ENCODE measurements around the gene PSMG3.

The PSMG3 gene

GRCh38 chr7:1578513-1578912 is 8.7 kb upstream of the PSMG3 start:
- no peak for DNase-seq

- DNase-seq, result no peak
Measured at GRCh38 chr7:1576521-1577253, 6.9 kb upstream of the PSMG3 start.

GRCh38 chr7:1575809-1576208 is 6.0 kb upstream of the PSMG3 start:
- DNase-seq, result no peak

DNA sequence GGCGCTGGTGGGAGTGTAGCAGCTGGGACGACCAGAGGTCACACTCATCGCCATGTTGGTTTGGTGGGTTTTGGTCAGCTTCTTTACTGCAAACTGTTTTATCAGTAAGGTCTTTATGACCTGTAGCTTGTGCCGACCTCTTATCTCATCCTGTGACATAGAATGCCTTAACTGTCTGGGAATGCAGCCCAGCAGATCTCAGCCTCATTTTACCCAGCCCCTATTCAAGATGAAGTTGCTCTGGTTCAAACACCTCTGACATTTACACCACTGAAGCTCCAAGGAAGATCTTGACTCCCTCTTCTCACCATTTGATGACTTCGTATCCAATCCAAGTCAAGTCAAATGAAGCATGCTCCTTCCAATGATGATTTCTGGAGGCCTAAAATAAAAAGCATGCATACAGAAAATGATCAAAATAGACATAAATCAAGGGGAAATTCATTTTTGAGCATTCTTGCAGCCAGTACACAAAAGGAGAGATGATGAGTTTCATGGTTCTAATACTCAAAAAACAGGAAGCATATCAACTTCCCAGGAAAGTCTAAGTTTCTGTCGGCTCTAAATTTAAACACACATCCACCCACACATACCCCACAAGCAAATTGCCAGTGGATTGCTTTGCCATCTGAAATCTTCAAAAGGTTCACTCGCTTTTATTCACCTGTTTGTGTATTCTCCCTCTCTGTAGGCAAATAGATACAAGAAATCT is 2.4 kb upstream of the PSMG3 start:
- DNase-seq, result no peak

DNA sequence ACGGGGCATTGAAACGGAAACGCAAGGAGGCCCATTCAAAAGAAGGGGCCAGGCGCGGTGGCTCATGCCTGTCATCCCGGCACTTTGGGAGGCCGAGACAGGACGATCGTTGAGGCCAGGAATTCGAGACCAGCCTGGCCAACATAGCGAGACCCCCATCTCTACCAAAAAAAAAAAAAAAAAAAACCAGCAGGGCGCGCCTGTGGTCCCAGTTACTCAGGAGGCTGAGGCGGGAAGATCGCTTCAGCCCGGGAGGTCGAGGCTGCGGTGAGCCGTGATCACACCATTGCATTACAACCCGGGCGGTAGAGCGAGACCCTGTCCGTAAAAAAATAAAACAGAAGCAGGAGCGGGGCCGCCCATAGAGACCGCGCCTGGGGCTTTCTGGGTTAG is 396 bp downstream of the PSMG3 start:
- DNase-seq, result no peak

GRCh38 chr7:1569016-1569415 is 816 bp downstream of the PSMG3 start:
- no peak for DNase-seq

DNA sequence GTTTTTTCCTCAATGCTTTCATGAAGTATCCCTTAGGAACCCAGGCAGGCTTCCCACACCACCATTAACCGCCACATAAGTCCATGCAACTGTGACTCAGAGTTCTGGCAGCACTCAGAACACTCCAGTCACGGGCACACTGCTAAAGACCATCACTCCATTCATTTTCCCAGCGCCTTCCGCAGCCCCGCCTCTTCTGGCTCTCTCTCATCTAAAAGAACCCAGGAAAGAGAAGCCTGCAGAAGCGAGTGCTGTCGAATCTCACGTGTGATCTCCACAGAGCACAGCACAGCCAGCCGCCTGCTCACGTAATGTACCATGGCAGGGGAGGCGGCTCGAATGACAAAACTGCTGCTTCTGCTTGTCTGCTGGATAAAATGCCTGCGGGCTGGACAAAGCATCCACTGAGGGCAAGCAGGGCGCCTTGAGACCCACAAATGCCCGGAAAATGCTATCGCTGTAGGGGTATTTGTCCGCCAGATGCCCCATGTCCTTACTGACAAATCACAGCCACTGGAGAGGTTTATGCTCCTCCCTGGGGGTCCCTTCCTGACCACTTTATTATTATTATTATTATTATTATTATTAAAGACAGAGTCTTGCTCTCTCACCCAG is 1.8 kb downstream of the PSMG3 start:
- DNase-seq, result no peak

DNA sequence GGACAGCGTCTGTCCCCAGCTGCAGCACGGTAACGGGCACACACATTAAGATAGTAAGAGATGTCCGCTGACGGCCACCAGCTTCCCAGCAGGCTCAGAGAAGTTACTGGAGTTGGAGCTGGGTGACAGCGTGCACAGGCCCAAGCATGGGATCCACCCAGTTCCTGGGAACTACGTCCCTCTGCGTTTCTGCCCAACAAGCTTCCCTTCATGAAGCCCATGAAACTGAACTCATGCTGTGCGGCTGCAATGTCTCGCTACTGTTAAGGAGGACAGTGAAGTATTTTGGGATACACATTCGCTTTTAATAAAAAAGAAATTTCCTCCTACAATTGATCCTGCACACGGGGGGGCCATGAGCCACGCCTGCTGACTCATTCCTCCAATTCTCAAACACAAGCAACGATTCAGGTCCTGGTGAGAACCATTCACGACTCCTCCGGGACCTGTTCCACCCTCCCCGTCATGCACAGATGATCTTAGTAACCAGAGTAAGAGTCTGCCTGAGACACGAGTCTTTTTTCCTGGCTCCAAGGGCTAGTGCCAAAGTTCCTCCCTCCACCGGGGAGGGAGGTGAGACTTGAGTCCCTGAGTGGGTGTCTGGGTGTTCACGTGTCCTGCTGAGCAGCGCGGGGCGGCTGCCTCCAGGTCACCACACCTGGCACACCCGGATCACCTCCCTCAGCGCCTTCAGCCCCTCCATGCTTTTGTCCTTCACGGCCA is 2.6 kb downstream of the PSMG3 start:
- no peak for DNase-seq

GRCh38 chr7:1566687-1567048 is 3.2 kb downstream of the PSMG3 start:
- DNase-seq, result no peak

- DNase-seq, result no peak
Measured at GRCh38 chr7:1564603-1565022, 5.2 kb downstream of the PSMG3 start.

DNA sequence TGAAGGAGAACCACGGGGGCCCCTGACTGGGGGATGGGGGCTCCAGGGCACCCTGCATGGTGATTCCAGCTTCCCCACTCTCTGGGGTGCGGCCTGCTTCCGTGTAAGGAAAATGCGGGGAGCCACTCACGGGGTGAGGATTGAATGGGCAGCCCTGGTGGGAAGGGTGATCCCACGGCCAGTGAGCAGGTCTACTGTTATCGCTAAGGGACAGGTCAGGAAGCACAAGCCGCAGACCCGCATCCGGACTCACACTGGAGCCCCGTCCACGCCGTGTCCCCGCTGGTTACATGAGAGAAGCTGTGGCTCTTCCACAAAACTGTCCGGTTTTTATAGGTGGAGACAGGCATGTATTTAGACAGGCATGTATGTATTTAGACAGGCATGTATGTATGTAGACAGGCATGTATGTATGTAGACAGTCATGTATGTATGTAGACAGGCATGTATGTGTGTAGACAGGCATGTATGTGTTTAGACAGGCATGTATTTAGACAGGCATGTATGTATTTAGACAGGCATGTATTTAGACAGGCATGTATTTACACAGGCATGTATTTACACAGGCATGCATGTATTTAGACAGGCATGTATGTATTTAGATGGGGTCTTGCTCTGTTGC is 5.7 kb downstream of the PSMG3 start:
- DNase-seq, result no peak

GRCh38 chr7:1562597-1563051 is 7.2 kb downstream of the PSMG3 start:
- no peak for DNase-seq

DNA sequence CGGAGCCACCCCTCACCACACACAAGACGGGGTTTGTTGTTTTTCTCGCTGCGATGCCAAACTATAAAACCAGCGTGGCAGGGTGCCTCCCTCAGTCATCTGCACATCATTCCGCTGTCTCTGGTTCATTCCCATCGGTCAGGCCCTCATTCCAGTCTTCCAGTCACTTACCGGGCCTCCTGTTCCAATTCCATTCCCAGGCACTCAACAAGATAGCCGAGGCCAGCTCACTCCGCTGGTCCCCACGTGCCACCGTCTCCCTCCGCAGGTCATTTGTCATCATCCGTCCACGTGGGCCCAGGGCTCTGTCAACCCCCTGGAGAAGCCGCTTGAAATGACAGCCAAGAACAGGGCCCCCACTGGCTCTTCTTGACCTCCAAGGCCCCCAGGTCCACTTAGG is 7.7 kb downstream of the PSMG3 start:
- DNase-seq, result no peak

DNA sequence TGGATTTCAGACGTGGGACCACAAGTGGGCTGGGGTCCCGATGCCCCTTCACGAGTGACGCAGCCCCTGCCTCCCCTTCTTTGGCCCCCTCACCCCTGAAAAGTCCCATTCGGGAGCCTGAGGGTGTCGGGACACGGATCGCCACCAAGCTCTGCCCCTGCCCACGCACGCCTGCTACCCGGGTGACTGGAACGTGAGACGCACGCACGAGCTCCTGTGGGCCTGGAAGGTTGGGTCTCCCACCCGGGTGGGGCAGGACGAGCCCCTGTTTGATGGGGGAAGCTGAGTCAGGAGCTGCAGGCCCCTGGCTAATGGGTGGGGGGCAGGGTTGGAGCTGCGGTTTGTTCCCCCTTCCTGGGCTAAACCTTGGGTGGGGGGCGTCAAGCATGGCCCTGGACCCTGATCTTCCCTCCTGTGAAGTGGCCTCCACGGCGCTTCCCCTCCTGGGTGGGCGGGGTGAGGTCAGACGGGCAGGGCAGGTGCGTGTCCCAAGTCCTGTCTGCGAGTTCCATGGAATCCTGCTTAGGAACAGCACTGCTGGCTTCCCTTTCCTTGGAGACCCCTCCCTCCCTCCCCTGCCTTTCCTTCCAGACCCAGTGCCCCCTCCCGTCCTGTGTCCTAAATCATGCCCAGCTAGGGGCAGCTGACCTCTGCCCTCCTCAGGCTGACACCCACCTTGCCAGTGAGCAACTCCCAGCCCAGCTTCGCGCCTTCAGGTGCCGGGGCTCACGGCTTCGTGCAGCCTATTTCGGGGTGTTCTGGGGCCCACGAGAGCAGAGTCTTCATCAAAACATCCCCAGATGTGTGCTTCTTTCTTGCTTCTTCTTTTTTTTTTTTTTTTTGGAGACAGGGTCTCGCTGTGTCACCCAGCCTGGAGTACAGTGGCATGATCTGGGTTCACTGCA is 8.5 kb downstream of the PSMG3 start:
- no peak for DNase-seq

- no peak for DNase-seq
Measured at GRCh38 chr7:1560620-1561031, 9.2 kb downstream of the PSMG3 start.

GRCh38 chr7:1559626-1560590 is 9.9 kb downstream of the PSMG3 start:
- DNase-seq, result no peak

GRCh38 chr7:1558841-1559625 is 10.8 kb downstream of the PSMG3 start:
- DNase-seq, result no peak

DNA sequence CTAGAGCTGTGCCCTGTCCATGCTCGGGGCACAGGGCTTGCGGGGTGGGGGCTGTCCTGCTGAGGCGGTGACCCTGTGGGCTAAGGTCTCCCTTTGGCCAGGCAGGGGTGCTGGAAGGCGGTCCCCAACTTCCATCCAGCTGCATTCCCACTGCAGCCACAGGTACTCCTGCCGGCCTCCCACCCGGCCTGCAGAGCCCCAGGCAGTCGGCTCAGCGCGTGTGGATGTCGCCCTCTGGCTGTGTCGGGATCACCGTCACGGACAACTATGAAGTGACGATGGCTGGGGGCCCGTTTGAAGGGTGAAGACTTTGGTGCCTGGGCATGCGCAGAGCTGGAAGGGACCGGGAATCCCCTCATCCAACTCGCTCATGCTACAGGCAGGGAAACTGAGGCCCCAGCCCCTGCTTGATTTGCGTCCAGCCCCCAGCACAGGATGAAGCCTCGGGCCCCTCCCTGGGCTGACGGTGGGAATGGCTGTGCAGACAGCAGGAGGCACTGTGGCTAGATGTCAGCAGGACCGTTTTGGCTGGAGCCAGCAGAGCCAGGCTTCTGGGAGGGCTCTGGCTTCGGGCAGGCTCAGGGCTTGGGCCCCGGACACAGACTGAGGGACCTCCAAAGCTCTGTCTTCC is 11.5 kb downstream of the PSMG3 start:
- no peak for DNase-seq

DNA sequence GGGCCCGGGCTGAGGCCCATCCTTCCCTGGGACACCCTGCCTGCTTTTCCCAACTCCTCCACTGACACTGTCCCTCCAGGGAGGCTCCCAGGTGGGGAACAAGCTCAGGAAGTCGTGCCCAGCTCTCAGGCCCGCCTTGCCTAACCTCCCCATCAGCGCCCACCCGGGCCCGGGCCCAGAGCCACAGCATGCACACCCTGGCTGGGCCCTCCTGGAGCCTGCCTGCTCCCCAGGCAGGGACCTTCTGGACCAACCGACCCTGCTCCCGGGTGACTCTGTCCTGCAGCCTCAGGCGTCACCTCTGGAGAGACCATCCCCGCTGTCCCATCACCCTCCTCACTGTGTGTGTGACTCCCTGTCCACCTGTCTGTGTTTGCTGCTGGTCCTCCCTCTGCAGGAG is 12.1 kb downstream of the PSMG3 start:
- DNase-seq, result no peak
